Fibroblast of mammary gland (primary cell): ENCODE data around the gene NINL.

Source experiments
- DNase-seq: peaks from one replicate; pipeline ENCODE4 v3.0.0-alpha.2; 2010; ENCODE audit warnings: low read depth
- H3K4me3 ChIP-seq: 2 replicates; pipeline ENCODE4 v1.5.1; 2011; ENCODE audit warnings: low read depth, mild to moderate bottlenecking, low read length, moderate library complexity; ENCODE audit not compliant: control insufficient read depth
- TF ChIP-seq, protein P1 (sequence below): conservative IDR thresholded peaks from 2 replicates; pipeline ENCODE4 v1.5.1; 2011; ENCODE audit warnings: low read depth, low read length, inconsistent platforms; ENCODE audit not compliant: control insufficient read depth, insufficient read depth

NINL gene

DNA sequence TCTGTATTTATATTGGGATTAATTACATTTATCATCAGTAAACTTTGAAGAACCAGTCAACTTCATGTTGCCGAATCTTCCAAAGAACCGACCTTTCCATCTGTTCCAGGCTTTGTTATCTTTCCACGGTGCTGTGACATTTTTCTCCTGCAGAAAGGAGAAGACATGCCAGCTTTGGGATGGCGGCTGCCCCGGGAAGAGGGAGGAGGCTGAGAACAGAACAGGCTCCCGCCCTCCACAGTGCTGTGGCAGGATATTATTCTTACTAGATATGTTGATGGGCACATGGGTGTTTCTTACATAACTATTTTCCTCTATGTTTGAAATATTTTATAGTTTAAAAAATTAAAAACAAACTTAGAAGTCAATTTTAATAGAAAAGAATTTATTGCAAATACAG is 133.0 kb downstream of the NINL start:
- DNase-seq: no peak
- TF ChIP-seq, protein P1, sequence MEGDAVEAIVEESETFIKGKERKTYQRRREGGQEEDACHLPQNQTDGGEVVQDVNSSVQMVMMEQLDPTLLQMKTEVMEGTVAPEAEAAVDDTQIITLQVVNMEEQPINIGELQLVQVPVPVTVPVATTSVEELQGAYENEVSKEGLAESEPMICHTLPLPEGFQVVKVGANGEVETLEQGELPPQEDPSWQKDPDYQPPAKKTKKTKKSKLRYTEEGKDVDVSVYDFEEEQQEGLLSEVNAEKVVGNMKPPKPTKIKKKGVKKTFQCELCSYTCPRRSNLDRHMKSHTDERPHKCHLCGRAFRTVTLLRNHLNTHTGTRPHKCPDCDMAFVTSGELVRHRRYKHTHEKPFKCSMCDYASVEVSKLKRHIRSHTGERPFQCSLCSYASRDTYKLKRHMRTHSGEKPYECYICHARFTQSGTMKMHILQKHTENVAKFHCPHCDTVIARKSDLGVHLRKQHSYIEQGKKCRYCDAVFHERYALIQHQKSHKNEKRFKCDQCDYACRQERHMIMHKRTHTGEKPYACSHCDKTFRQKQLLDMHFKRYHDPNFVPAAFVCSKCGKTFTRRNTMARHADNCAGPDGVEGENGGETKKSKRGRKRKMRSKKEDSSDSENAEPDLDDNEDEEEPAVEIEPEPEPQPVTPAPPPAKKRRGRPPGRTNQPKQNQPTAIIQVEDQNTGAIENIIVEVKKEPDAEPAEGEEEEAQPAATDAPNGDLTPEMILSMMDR: no peak
- no peak overlapping the region for H3K4me3 ChIP-seq

- no peak for DNase-seq
- TF ChIP-seq, protein P1: no peak
- H3K4me3 ChIP-seq: no peak overlapping the region
Measured at GRCh38 chr20:25447671-25448070, 137.7 kb downstream of the NINL start.

DNA sequence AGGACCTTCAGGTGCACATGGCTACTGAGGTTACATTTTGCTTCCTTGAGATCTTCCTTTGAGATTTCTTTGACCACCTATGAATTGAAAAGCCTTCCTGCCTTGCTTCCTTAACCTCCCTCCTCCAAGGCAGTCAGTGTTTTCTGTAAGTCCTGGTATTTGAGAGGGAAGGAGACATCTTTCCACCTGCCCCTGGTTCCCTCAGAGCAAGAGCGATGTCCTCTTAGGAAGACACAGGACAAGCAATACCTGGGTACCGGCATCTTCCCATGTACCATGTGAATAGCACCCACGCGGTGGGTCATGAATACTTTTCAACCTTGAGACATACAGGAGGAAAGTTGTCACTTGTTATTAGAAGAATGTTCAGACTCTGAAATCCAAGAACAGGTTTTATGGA is 140.8 kb downstream of the NINL start:
- TF ChIP-seq, protein P1: no peak
- no peak overlapping the region for H3K4me3 ChIP-seq
- DNase-seq: no peak

- DNase-seq: no peak
Measured at GRCh38 chr20:25439328-25439727, 146.0 kb downstream of the NINL start.

GRCh38 chr20:25437153-25437581 is 148.2 kb downstream of the NINL start:
- DNase-seq: no peak
- TF ChIP-seq, protein P1: no peak
- no peak overlapping the region for H3K4me3 ChIP-seq

More at GRCh38 chr20:25439328-25439727, 146.0 kb downstream of the NINL start:
- no peak overlapping the region for H3K4me3 ChIP-seq
- TF ChIP-seq, protein P1: no peak

- DNase-seq: no peak
- TF ChIP-seq, protein P1: no peak
- H3K4me3 ChIP-seq: no peak overlapping the region
Measured at GRCh38 chr20:25424536-25424935, 160.8 kb downstream of the NINL start.

- TF ChIP-seq, protein P1: no peak
- DNase-seq: peak; percentile 31
- no peak overlapping the region for H3K4me3 ChIP-seq
Measured at GRCh38 chr20:25422032-25422431, 163.3 kb downstream of the NINL start.
